SK-N-SH (cell line): ENCODE data around the gene PHIP. TPM values are rescaled to one million over a fixed set of nuclear protein-coding genes. Genes with fewer than 3 reads are reported as not detected.

ENCODE experiments used
- CTCF ChIA-PET: fragments of 300-600, 350-600 bp; formaldehyde crosslinking; extraction: SDS; loops from one replicate; lab custom pipeline; 2021; lab: Yijun Ruan, JAX
- POLR2A ChIA-PET: fragments of 350-600 bp; sonication (Branson Sonifier 250); formaldehyde crosslinking; extraction: SDS; loops from one replicate; lab custom pipeline; 2020; ENCODE audit warnings: antibody characterized with exemption, inconsistent platforms; lab: Yijun Ruan, JAX
- DNase-seq: peaks from one replicate; pipeline ENCODE4 v3.0.0; 2012
- H2AFZ ChIP-seq: fragments of 200-600 bp; sonication (generic); 2 replicates; pipeline ENCODE4 v1.8.1; 2016; ENCODE audit warnings: antibody characterized with exemption, mild to moderate bottlenecking, low read depth
- H3F3A ChIP-seq: fragments of 200-600 bp; sonication (generic); replicated peaks from 2 replicates; pipeline ENCODE3; 2016; ENCODE audit warnings: antibody characterized with exemption, mild to moderate bottlenecking; ENCODE audit not compliant: insufficient read depth
- H3K27ac ChIP-seq, 2 experiments: fragments of 200-500 bp in 1 of 2; fragments of 200-600 bp in 1 of 2; sonication (Bioruptor generic) in 1 of 2; sonication (generic), shearing (Covaris generic) in 1 of 2; 2 replicates each; pipeline versions ENCODE4 v1.5.1 to v1.6.1; 2014 to 2016; ENCODE audit warnings: low read depth in 2 of 2, inconsistent platforms in 1 of 2, low read length in 1 of 2, mild to moderate bottlenecking in 1 of 2, mixed read lengths in 1 of 2
- H3K27me3 ChIP-seq: fragments of 200-600 bp; sonication (generic), shearing (Covaris generic); 2 replicates; pipeline ENCODE4 v1.6.1; 2016; ENCODE audit warnings: mixed run types; ENCODE audit not compliant: insufficient read depth
- H3K36me3 ChIP-seq, 2 experiments: fragments of 200-500 bp in 1 of 2; fragments of 200-600 bp in 1 of 2; sonication (Bioruptor generic) in 1 of 2; sonication (generic) in 1 of 2; replicated peaks in 1 of 2; 2 replicates each; pipeline versions ENCODE3 to v1.5.1; 2014 to 2016; ENCODE audit warnings: low read length in 1 of 2, mild to moderate bottlenecking in 1 of 2; ENCODE audit not compliant: insufficient read depth in 2 of 2, control insufficient read depth in 1 of 2
- H3K4me1 ChIP-seq, 2 experiments: fragments of 200-500 bp in 1 of 2; fragments of 200-600 bp in 1 of 2; sonication (Bioruptor generic) in 1 of 2; sonication (generic), shearing (Covaris generic) in 1 of 2; 2 replicates each; pipeline versions ENCODE4 v1.5.1 to v1.6.1; 2014 to 2016; ENCODE audit warnings: low read depth in 1 of 2, low read length in 1 of 2, mixed run types in 1 of 2; ENCODE audit not compliant: insufficient read depth in 2 of 2, control insufficient read depth in 1 of 2
- H3K4me2 ChIP-seq: fragments of 200-600 bp; sonication (generic), shearing (Covaris generic); 2 replicates; pipeline ENCODE4 v1.6.1; 2017; ENCODE audit warnings: mixed run types
- H3K4me3 ChIP-seq, 2 experiments: fragments of 200-500 bp in 1 of 2; fragments of 200-600 bp in 1 of 2; sonication (Bioruptor generic) in 1 of 2; sonication (generic), shearing (Covaris generic) in 1 of 2; 2 replicates each; pipeline versions ENCODE4 v1.5.1 to v1.8.1; 2014 to 2016; ENCODE audit warnings: low read depth in 2 of 2, inconsistent platforms in 1 of 2, low read length in 1 of 2, mild to moderate bottlenecking in 1 of 2, mixed read lengths in 1 of 2, moderate library complexity in 1 of 2
- H3K79me2 ChIP-seq: fragments of 200-600 bp; sonication (generic); 2 replicates; pipeline ENCODE4 v1.8.1; 2017; ENCODE audit warnings: mild to moderate bottlenecking; ENCODE audit not compliant: insufficient read depth
- H3K9ac ChIP-seq: fragments of 200-600 bp; sonication (generic); 2 replicates; pipeline ENCODE4 v1.6.1; 2017; ENCODE audit warnings: mixed run types
- H3K9me2 ChIP-seq: fragments of 200-600 bp; sonication (generic); 2 replicates; pipeline ENCODE4 v1.6.1; 2017; ENCODE audit warnings: mixed run types
- H3K9me3 ChIP-seq: fragments of 200-600 bp; sonication (generic); 2 replicates; pipeline ENCODE4 v1.6.1; 2017; ENCODE audit warnings: mixed run types, mild to moderate bottlenecking, moderate library complexity
- H4K20me1 ChIP-seq: fragments of 200-600 bp; sonication (generic); 2 replicates; pipeline ENCODE4 v1.6.1; 2017; ENCODE audit warnings: mild to moderate bottlenecking, mixed run types; ENCODE audit not compliant: insufficient read depth
- ELF1 ChIP-seq: IDR thresholded peaks from 2 replicates; pipeline ENCODE4 v1.4.0; 2012
- FOSL2 ChIP-seq: IDR thresholded peaks from 2 replicates; pipeline ENCODE4 v1.4.0; 2012; ENCODE audit warnings: low read depth, mild to moderate bottlenecking, moderate library complexity, borderline replicate concordance
- FOXJ3 ChIP-seq: sonication (generic); formaldehyde crosslinking; IDR thresholded peaks from 2 replicates; pipeline ENCODE4 v1.5.1; 2020; ENCODE audit warnings: mild to moderate bottlenecking, missing genetic modification reagents
- FOXM1 ChIP-seq: IDR thresholded peaks from 2 replicates; pipeline ENCODE4 v1.4.0; 2012; ENCODE audit warnings: low read depth, mild to moderate bottlenecking
- GABPA ChIP-seq: IDR thresholded peaks from 2 replicates; pipeline ENCODE4 v1.4.0; 2012; ENCODE audit warnings: low read depth, mild to moderate bottlenecking
- JUND ChIP-seq: IDR thresholded peaks from 2 replicates; pipeline ENCODE4 v1.4.0; 2012
- MAX ChIP-seq: IDR thresholded peaks from 2 replicates; pipeline ENCODE4 v1.4.0; 2012; ENCODE audit warnings: low read depth
- MEF2A ChIP-seq: IDR thresholded peaks from 2 replicates; pipeline ENCODE4 v1.4.0; 2012; ENCODE audit warnings: low read depth, borderline replicate concordance
- MXI1 ChIP-seq: IDR thresholded peaks from 2 replicates; pipeline ENCODE4 v1.6.1; 2012; ENCODE audit warnings: mild to moderate bottlenecking, low read depth, low read length, improper control_type of control experiment
- NRF1 ChIP-seq: IDR thresholded peaks from 2 replicates; pipeline ENCODE4 v1.6.1; 2012; ENCODE audit warnings: low read depth, mild to moderate bottlenecking, low read length
- PBX3 ChIP-seq: IDR thresholded peaks from 2 replicates; pipeline ENCODE4; 2012
- REST ChIP-seq: IDR thresholded peaks from 2 replicates; pipeline ENCODE4 v1.6.1; 2012; ENCODE audit warnings: mild to moderate bottlenecking, low read depth, low read length, moderate library complexity
- RFX5 ChIP-seq: IDR thresholded peaks from 2 replicates; pipeline ENCODE4 v1.6.1; 2012; ENCODE audit warnings: mild to moderate bottlenecking, improper control_type of control experiment, low read length
- SIN3A ChIP-seq: IDR thresholded peaks from 2 replicates; pipeline ENCODE4 v1.6.1; 2012; ENCODE audit warnings: low read depth, mild to moderate bottlenecking, low read length, moderate library complexity, borderline replicate concordance
- TAF1 ChIP-seq: IDR thresholded peaks from 2 replicates; pipeline ENCODE4 v1.6.1; 2012; ENCODE audit warnings: low read depth, mild to moderate bottlenecking, low read length, moderate library complexity, borderline replicate concordance
- TEAD4 ChIP-seq: IDR thresholded peaks from 2 replicates; pipeline ENCODE4 v1.4.0; 2012; ENCODE audit warnings: mild to moderate bottlenecking, borderline replicate concordance; ENCODE audit not compliant: insufficient read depth
- USF1 ChIP-seq: IDR thresholded peaks from 2 replicates; pipeline ENCODE4 v1.4.0; 2012; ENCODE audit warnings: low read depth, borderline replicate concordance
- USF2 ChIP-seq: fragments of 150-350 bp; IDR thresholded peaks from 2 replicates; pipeline ENCODE4 v1.6.1; 2017; ENCODE audit warnings: antibody characterized with exemption, low read length, low read depth, borderline replicate concordance
- YY1 ChIP-seq: IDR thresholded peaks from 2 replicates; pipeline ENCODE4 v1.4.0; 2012; ENCODE audit warnings: low read depth, mild to moderate bottlenecking
- ZBTB33 ChIP-seq: IDR thresholded peaks from 2 replicates; pipeline ENCODE4 v1.4.0; 2012; ENCODE audit warnings: low read depth, borderline replicate concordance
- WGBS: methylation state at CpG from one replicate; pipeline ENCODE4 v1.1.6; 2017; ENCODE audit warnings: low lambda C conversion rate; 5-methylcytosine and 5-hydroxymethylcytosine counted together
- polyA plus RNA-seq, 3 experiments: library from polyadenylated mRNA; depleted of rRNA; stranded (reverse); fragments of >200 nt; gene quantifications; 2 replicates each; pipeline ENCODE4 v1.2.3, GENCODE V29; 2012

The PHIP gene
- polyA plus RNA-seq, 1 of the 3 experiments (the other 2 are of a cell fraction) = 1.7 TPM

- no peak overlapping the region for H3K9ac ChIP-seq
- no peak overlapping the region for H3K4me3 ChIP-seq
- H4K20me1 ChIP-seq = no peaks in the 10 kb centered on the region
- WGBS = 99% methylated on average over 4 of the region's 4 CpGs
- no peaks in the 10 kb centered on the region for H3F3A ChIP-seq
- ChIA-PET CTCF (interaction anchor here (0.9 to 1.3 kb wide), 3 partner anchors 9 to 18 kb away, joined by 3 read pairs; no protein-coding TSS in a partner anchor), POLR2A (interaction anchor here (0.6 kb wide), 1 partner anchor 9 kb away, joined by 7 read pairs; no protein-coding TSS in a partner anchor)
- no peak overlapping the region for H3K27ac ChIP-seq
- H3K9me2 ChIP-seq = no peaks in the 10 kb centered on the region
- no peaks in the 10 kb centered on the region for H3K9me3 ChIP-seq
- peaks cover 0 to 17% of the 10 kb centered on the region in 2 experiments for H3K36me3 ChIP-seq
- no peak for DNase-seq
- peaks cover 60% of the 10 kb centered on the region for H3K79me2 ChIP-seq
- no peak overlapping the region for H3K4me2 ChIP-seq
- H3K4me1 ChIP-seq = peaks cover 5% of the 10 kb centered on the region in 2 experiments; a peak in 2 of 4 replicates
- TF ChIP-seq NRF1 (no peak), REST (no peak), TAF1 (no peak), JUND (no peak), MEF2A (no peak), FOSL2 (no peak)
- H3K27me3 ChIP-seq = no peaks in the 10 kb centered on the region
- no peak overlapping the region for H2AFZ ChIP-seq
Observed at GRCh38 chr6:79066828-79067227, 11.2 kb downstream of the PHIP start.

- Histone ChIP-seq H3K27me3 (no peaks in the 10 kb centered on the region), H3K4me3 (no peak overlapping the region), H4K20me1 (no peaks in the 10 kb centered on the region), H3K9me3 (no peaks in the 10 kb centered on the region), H3F3A (no peaks in the 10 kb centered on the region), H3K9ac (no peak overlapping the region), H3K36me3 (peaks cover 0 to 16% of the 10 kb centered on the region in 2 experiments), H3K4me2 (no peak overlapping the region), H3K9me2 (no peaks in the 10 kb centered on the region), H3K79me2 (peaks cover 56% of the 10 kb centered on the region), H3K27ac (no peak overlapping the region), H3K4me1 (peaks cover under 1 to 5% of the 10 kb centered on the region in 2 experiments; a peak in 2 of 4 replicates), H2AFZ (no peak overlapping the region)
- ChIA-PET CTCF (no interaction called here), POLR2A (no interaction called here)
- DNase-seq = no peak
- TF ChIP-seq ELF1 = no peak
- TF ChIP-seq MEF2A = no peak
- TF ChIP-seq JUND = no peak
- TF ChIP-seq USF2 = no peak
- TF ChIP-seq NRF1 = no peak
- no peak for TF ChIP-seq GABPA
- no peak for TF ChIP-seq RFX5
- TF ChIP-seq MAX = no peak
- TF ChIP-seq SIN3A = no peak
- no peak for TF ChIP-seq FOSL2
- TF ChIP-seq FOXM1 = no peak
- no peak for TF ChIP-seq MXI1
- TF ChIP-seq ZBTB33 = no peak
- TF ChIP-seq YY1 = no peak
- TF ChIP-seq PBX3 = no peak
- TF ChIP-seq TAF1 = no peak
- no peak for TF ChIP-seq FOXJ3 (CRISPR knock-in tag)
- TF ChIP-seq TEAD4 = no peak
- TF ChIP-seq USF1 = no peak
Observed at GRCh38 chr6:79066330-79066729, 11.7 kb downstream of the PHIP start.
